ENCODE results near the gene NOD2. TPM values are rescaled to one million over a fixed set of nuclear protein-coding genes. Genes with fewer than 3 reads are reported as not detected.

NOD2 gene
- total and polyA plus RNA-seq, 4 donors = 0.35 to 1.3 (median 0.48) TPM

- 85% methylated on average over 8 of the region's 8 CpGs for WGBS
- Histone ChIP-seq H3K36me3 (ENCODE audit: control insufficient read depth in 4 of 4, insufficient read depth in 3 of 4, low read depth in 1 of 4, low read length in 3 of 4) (no peaks in the 10 kb centered on the region), H3K27ac (ENCODE audit: low read depth in 1 of 2, low read length in 2 of 2) (no peak overlapping the region), H3K27me3 (ENCODE audit: control insufficient read depth in 4 of 4, insufficient read depth in 4 of 4, low read length in 3 of 4) (no peaks in the 10 kb centered on the region), H3K9me3 (ENCODE audit: control insufficient read depth in 4 of 4, low read length in 3 of 4) (no peaks in the 10 kb centered on the region), H3K4me3 (ENCODE audit: low read depth in 1 of 3, low read length in 3 of 3) (no peak overlapping the region), H3K9ac (ENCODE audit: low read depth in 1 of 2, low read length in 2 of 2) (no peak overlapping the region), H3K4me1 (ENCODE audit: control insufficient read depth in 4 of 4, insufficient read depth in 4 of 4, low read length in 3 of 4) (no peaks in the 10 kb centered on the region)
- TF ChIP-seq, protein P1, sequence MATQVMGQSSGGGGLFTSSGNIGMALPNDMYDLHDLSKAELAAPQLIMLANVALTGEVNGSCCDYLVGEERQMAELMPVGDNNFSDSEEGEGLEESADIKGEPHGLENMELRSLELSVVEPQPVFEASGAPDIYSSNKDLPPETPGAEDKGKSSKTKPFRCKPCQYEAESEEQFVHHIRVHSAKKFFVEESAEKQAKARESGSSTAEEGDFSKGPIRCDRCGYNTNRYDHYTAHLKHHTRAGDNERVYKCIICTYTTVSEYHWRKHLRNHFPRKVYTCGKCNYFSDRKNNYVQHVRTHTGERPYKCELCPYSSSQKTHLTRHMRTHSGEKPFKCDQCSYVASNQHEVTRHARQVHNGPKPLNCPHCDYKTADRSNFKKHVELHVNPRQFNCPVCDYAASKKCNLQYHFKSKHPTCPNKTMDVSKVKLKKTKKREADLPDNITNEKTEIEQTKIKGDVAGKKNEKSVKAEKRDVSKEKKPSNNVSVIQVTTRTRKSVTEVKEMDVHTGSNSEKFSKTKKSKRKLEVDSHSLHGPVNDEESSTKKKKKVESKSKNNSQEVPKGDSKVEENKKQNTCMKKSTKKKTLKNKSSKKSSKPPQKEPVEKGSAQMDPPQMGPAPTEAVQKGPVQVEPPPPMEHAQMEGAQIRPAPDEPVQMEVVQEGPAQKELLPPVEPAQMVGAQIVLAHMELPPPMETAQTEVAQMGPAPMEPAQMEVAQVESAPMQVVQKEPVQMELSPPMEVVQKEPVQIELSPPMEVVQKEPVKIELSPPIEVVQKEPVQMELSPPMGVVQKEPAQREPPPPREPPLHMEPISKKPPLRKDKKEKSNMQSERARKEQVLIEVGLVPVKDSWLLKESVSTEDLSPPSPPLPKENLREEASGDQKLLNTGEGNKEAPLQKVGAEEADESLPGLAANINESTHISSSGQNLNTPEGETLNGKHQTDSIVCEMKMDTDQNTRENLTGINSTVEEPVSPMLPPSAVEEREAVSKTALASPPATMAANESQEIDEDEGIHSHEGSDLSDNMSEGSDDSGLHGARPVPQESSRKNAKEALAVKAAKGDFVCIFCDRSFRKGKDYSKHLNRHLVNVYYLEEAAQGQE (IDR thresholded peaks at IDR 0.05) = no peak
- no peak for TF ChIP-seq GABPA (IDR thresholded peaks at IDR 0.05 in 1 of 2, conservative IDR thresholded peaks at IDR 0.05 in 1 of 2)
- no peak for TF ChIP-seq JUND (IDR thresholded peaks at IDR 0.05)
- TF ChIP-seq SP1 (IDR thresholded peaks at IDR 0.05) = no peak
- no peak for TF ChIP-seq EGR1 (IDR thresholded peaks at IDR 0.05; ENCODE audit: low read depth in 2 of 2)
- TF ChIP-seq, protein P2, sequence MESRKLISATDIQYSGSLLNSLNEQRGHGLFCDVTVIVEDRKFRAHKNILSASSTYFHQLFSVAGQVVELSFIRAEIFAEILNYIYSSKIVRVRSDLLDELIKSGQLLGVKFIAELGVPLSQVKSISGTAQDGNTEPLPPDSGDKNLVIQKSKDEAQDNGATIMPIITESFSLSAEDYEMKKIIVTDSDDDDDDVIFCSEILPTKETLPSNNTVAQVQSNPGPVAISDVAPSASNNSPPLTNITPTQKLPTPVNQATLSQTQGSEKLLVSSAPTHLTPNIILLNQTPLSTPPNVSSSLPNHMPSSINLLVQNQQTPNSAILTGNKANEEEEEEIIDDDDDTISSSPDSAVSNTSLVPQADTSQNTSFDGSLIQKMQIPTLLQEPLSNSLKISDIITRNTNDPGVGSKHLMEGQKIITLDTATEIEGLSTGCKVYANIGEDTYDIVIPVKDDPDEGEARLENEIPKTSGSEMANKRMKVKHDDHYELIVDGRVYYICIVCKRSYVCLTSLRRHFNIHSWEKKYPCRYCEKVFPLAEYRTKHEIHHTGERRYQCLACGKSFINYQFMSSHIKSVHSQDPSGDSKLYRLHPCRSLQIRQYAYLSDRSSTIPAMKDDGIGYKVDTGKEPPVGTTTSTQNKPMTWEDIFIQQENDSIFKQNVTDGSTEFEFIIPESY (IDR thresholded peaks at IDR 0.05) = no peak
- no peak for TF ChIP-seq YY1 (IDR thresholded peaks at IDR 0.05)
- TF ChIP-seq HNF4A (conservative IDR thresholded peaks at IDR 0.05) = no peak
- no peak for TF ChIP-seq FOXA1 (IDR thresholded peaks at IDR 0.05)
- no peak for DNase-seq (ENCODE audit: low spot score)
These were observed 7.8 kb upstream of the NOD2 start for GRCh38 chr16:50685462-50686063.

DNA sequence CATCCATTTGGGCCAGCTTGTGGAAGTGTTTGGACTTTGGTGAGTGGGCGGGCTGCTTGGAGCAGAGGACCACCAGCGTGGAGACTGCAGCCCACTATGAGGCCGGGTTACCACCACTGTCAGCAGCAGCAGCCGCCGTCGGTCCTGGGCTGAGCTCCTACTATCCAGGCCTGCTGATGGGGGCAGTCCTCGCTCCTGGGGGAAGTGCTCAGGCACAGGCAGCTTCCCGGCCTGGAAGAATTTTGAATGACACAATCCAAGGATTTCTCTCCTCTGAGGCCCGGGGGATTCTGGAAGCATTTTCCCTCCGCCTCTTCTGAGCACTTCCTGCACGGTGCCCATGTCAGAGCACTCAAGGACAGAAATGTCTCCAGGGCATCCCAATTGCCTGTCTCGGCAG is 5.3 kb upstream of the NOD2 start:
- Histone ChIP-seq H3K4me3 (ENCODE audit: low read depth in 1 of 3, low read length in 3 of 3) (no peak overlapping the region), H3K27me3 (ENCODE audit: control insufficient read depth in 4 of 4, insufficient read depth in 4 of 4, low read length in 3 of 4) (no peaks in the 10 kb centered on the region), H3K9me3 (ENCODE audit: control insufficient read depth in 4 of 4, low read length in 3 of 4) (no peaks in the 10 kb centered on the region), H3K4me1 (ENCODE audit: control insufficient read depth in 4 of 4, insufficient read depth in 4 of 4, low read length in 3 of 4) (peaks cover 0 to 5% (median 0%) of the 10 kb centered on the region in 4 donors), H3K36me3 (ENCODE audit: control insufficient read depth in 4 of 4, insufficient read depth in 3 of 4, low read depth in 1 of 4, low read length in 3 of 4) (no peaks in the 10 kb centered on the region), H3K9ac (ENCODE audit: low read depth in 1 of 2, low read length in 2 of 2) (no peak overlapping the region), H3K27ac (ENCODE audit: low read depth in 1 of 2, low read length in 2 of 2) (no peak overlapping the region)
- no peak for DNase-seq (ENCODE audit: low spot score)
- WGBS = 70% methylated on average over 12 of the region's 12 CpGs
- TF ChIP-seq JUND (IDR thresholded peaks at IDR 0.05) (no peak), SP1 (IDR thresholded peaks at IDR 0.05) (no peak), HNF4A (conservative IDR thresholded peaks at IDR 0.05) (no peak), FOXA1 (IDR thresholded peaks at IDR 0.05) (no peak), YY1 (IDR thresholded peaks at IDR 0.05) (no peak)
- TF ChIP-seq, protein P3, sequence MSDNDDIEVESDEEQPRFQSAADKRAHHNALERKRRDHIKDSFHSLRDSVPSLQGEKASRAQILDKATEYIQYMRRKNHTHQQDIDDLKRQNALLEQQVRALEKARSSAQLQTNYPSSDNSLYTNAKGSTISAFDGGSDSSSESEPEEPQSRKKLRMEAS (IDR thresholded peaks at IDR 0.05) = no peak

DNA sequence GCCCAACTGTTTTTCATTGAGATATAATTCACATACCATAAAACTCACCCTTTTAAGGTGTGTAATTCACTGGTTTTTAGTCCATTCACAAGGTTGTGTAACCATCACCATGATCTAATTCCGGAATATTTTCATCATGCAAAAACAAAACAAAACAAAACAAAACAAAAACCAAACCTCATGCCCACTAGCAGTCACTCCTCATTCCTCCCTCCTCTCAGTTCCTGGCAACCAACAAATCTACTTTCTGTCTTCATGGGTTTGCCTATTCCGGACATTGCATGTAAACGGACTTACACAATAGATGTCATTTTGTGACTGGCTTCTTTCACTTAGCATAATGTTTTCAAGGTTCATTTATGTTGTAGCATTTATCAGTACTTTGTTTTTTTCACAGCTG is 4.5 kb upstream of the NOD2 start:
- Histone ChIP-seq H3K27ac (ENCODE audit: low read depth in 1 of 2, low read length in 2 of 2) (no peak overlapping the region), H3K4me1 (ENCODE audit: control insufficient read depth in 4 of 4, insufficient read depth in 4 of 4, low read length in 3 of 4) (peaks cover 0 to 10% (median 3%) of the 10 kb centered on the region in 4 donors), H3K9me3 (ENCODE audit: control insufficient read depth in 4 of 4, low read length in 3 of 4) (no peaks in the 10 kb centered on the region), H3K9ac (ENCODE audit: low read depth in 1 of 2, low read length in 2 of 2) (no peak overlapping the region), H3K27me3 (ENCODE audit: control insufficient read depth in 4 of 4, insufficient read depth in 4 of 4, low read length in 3 of 4) (no peaks in the 10 kb centered on the region), H3K36me3 (ENCODE audit: control insufficient read depth in 4 of 4, insufficient read depth in 3 of 4, low read depth in 1 of 4, low read length in 3 of 4) (no peaks in the 10 kb centered on the region), H3K4me3 (ENCODE audit: low read depth in 1 of 3, low read length in 3 of 3) (no peak overlapping the region)
- WGBS = 95% methylated on average over 3 of the region's 3 CpGs
- TF ChIP-seq, protein P1 (IDR thresholded peaks at IDR 0.05) = no peak
- TF ChIP-seq YY1 (IDR thresholded peaks at IDR 0.05) (no peak), FOXA2 (IDR thresholded peaks at IDR 0.05) (no peak), ATF3 (IDR thresholded peaks at IDR 0.05) (no peak), RAD21 (IDR thresholded peaks at IDR 0.05) (no peak), JUND (IDR thresholded peaks at IDR 0.05) (no peak), HNF4G (IDR thresholded peaks at IDR 0.05) (no peak), CTCF (IDR thresholded peaks at IDR 0.05; ENCODE audit: low read depth, low read length, missing input control) (no peak), GABPA (IDR thresholded peaks at IDR 0.05 in 1 of 2, conservative IDR thresholded peaks at IDR 0.05 in 1 of 2) (no peak), FOXA1 (IDR thresholded peaks at IDR 0.05) (no peak)
- no peak for DNase-seq (ENCODE audit: low spot score)

All from liver (tissue), 9 donors.